GM19452 (cell line): ENCODE results near the gene GNAO1.

ENCODE experiments used
- ATAC-seq: cut with Tn5 transposase; IDR thresholded peaks from one replicate; pipeline ENCODE4 v1.9.1; 2021; ENCODE audit not compliant: unreplicated experiment

Gene GNAO1

DNA sequence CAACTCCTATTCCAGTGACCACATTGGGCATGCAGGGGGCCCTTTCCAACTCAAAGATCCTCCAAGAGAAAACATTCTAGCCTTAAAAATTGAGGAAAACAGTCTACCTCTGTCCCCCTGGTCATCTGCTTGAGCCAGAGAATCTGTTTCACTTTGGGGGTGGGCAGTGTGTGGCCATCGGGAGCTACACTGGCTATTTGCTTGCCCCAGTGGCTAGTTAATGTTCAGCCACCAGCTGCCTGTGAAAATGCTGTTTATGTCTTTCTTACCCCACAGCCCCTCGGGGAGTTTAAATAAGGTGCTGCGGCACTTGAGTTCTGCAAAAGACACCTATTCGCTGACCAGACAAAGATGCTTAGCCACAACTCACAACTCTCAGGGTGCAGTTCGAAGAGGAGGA, 43.4 kb downstream of the GNAO1 start:
- ATAC-seq = no peak

DNA sequence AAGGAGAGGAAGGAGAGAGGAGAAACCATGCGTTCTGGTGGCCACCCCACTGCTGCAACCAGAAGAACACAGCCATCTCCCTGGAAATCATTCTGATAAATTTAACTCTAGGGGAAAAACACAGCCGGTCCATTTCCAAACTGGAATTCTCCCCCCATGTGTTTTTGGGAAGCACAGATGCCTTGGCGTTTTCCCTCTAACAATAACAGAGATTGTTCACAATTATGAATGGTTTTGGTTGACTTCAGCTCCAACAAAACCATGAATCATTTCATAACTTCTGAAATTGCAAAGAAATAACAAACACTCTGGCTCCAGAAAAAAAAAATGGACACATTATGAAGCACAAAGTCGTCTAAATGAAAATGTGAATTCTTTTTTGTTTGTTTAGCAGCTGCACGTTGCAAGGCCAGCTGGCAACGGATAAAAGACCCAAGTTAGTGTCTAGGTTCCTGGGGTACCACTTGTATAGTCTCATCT, 46.2 kb downstream of the GNAO1 start:
- ATAC-seq = no peak

DNA sequence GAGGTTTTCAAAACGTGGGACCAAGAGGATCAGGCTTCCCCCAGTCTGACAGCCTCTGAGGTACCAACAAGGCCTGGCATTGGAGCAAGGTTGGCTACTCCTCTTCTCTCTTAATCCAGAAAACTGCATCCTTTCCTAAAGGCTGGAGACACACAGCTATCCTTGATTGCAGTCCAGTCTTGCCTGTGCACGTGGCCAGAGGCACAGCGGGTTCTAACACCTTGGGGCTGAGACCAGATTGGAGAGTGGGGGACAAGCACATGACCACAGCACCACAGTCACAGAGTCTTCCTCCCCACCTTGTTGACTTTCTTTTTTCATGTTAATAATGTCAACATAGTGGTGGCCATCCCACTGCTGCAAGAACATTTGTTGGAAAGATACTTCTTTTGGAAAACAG, 46.9 kb downstream of the GNAO1 start:
- no peak for ATAC-seq

DNA sequence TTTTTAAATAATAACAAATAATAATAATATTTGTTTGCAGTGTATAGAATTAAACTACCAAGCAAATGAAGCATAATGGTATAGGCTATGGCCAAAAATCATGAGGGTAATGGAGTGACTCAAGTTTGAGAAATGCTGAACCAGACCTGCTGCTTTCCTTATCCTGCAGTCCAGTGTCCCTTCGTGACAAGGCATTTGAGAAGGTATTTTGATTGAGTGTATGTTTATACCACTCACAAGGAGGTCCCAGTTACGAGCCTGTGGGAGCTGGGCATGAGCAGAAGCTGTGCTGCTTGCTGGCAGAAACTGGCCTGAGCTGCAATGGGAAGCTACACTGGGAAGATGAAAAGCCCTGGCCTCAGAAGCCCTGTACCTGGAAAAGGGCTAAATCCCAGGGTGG, 50.3 kb downstream of the GNAO1 start:
- ATAC-seq = no peak

DNA sequence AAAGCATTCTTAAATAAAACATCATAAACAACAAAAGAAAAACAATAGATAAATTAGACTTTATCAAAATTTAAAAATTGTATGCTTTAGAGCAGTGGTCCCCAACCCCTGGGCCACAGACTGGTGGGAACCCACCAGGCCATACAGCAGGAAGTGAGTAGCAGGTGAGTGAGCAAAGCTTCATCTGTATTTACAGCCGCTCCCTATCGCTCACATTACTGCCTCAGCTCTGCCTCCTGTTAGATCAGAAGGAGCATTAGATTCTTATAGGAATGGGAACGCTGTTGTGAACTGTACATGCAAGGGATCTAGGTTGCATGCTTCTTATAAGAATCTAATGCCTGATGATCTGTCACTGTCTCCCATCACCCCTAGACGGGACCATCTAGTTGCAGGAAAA, 51.5 kb downstream of the GNAO1 start:
- no peak for ATAC-seq

DNA sequence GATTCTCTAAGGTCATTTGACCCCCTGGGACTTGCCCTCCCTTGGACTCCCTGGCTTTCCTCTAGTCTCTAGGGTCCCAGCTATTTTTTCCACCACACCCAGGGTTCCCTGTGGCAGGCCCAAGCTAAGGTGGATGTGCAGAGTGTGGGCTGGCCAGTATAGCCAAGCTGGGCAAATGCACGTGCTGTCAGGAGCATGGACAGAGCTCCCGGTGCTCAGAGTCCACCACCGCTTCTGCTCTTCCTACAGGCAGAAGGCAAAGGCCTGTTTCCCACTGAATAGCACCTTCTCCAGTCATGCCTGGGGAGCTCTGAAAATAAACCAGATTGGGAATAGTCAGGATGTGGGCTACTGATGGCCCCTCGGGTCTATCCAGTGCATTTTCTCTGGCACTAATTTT, 53.3 kb downstream of the GNAO1 start:
- ATAC-seq = no peak

DNA sequence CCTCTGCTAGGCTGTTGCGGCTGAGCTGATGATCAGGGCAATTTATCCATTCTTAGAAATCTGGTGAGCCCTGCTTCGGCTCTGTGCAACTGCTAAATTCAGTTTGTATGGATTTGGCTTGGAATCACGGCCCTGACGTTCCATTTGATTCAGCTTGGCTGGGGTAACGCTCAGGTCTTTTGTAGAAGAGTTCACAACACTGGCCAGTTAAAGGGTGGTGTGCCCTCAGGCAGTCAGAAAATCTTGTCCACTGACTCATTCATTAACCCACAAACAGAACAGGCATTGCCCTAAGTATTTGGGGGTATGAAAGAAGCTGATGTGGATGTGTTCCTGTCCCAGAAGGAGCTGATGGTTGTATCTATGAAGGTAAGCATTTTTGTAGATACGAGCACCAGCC, 53.9 kb downstream of the GNAO1 start:
- no peak for ATAC-seq

DNA sequence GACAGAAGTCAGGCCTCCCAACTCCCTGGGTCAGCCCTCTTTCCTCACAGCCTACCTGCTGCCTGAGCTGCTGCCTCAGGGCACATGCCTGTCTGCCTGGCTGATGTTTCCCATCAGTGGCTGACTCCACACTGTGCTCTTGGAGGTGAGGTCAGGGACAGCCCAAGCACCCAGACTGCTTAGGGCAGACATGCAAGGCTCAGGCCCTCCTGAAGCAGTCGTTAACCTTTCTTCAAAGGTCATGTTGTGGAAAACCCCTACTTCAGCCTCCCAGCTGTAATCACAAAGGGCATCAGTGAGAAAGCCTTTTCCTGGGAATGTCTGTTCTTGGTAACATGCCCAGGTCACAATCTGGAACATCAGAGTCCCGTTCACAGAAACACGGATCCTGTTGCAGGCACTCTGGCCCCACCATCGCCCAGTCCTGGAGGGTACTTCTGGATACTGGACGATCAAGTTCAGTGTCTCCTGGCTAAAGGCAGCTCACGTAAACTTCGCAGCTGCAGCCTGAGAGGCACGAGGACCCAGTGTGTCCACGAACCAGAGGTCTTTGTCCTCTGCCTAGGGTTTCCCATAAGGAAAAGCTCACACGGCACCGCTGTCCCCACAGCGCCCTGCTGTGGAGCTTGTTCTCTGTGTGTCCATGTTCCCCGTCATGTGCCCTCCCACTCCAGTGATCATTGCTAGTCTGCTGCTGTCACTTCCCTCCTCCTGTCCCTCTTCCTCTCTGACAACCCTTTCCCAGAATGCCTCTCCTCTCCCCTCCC, 54.9 kb downstream of the GNAO1 start:
- ATAC-seq = no peak

DNA sequence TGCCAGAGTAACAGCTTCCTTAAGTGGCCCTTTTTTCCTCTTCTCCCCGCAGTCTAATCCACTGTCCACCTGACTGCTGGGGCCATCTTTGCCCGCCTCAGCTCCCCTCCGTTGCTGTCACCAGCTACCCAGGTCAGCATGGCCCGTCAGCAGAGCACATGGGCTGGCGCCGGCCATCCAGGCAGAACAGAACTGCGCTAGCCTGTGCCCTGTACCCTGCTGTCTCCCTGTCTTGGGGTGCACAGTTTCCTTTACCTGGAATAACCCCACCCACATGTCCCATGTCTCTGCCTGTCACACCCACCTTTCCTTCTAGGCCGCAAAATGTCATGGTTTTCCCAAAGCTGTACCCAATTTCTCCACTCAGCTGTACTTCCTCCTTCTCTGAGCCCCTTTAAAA, 55.7 kb downstream of the GNAO1 start:
- no peak for ATAC-seq

DNA sequence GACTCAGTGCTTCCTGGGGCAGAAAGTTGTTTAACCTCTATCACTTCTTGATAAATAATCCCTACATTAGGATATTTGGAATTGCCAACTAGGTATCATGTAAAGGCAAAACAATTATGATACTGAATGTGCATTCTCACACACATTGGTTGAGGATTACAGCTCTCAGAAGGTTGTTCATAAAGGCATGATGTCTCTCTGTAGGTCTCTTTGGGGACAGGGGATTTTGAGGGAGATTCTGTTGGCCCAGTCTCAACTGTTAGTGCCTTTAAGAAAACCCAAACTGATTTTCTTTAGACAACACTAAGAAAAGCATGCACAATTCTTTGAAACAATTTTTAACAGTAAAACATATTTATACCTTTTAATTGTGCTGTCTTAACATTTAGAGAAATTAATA, 56.5 kb downstream of the GNAO1 start:
- no peak for ATAC-seq

DNA sequence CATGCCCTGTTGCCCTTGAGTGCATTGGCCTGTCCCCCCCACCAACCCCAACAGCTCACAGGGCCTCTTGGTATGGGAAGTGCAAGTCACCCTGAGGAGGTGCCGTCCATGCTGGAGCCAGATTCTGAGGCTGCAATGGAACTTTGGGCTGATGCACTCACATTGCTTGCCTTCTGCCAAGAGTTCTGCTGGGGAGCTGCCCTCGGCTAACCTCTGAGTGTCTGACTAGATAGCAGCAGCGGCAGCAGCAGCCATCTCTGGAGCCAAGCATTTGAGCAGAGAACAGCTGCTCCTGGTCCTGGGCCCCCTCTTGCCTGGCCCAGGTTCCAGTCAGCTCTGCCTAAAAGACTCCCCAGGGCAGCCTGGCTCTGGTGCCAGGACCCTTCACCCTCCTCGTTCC, 61.5 kb downstream of the GNAO1 start:
- ATAC-seq = no peak

DNA sequence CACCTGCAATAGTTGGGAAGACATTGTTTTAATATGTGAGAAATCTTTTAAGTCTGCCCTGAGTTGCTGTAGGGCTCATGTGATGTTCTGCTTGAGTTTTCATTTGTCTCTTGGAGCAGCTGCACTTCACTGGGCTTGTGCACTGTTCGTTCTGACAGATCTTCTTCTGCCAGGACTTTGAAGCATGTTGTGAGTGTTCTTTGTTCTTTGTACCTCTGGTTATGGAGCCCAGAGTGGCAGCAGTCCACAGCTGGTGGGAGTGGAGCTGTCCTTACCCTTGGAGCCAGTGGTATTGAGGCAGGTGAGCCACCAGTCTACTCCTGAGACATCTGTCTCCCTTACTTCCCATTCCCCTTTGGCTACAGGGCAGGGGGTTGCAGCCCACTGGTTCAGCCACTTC, 64.6 kb downstream of the GNAO1 start:
- ATAC-seq = no peak

DNA sequence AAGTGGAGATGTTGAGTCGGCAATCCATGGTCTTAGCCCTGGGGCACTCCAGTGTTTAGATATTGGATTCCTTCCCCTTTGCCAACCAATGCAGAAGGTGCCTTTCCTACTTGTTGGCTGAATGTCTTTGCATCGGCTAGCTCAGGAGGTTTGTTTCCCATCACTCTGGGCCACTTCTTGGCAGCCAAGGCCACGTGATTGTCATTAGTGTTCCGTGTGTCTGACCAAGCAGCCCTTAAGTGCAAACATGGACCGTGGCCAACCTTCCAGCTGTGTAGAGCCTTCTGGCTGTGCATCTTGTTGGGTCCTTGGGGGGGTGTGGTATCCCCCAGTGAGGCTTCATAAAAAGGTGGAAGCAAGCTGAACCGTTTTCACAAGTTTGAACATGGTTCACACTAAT, 66.0 kb downstream of the GNAO1 start:
- ATAC-seq = no peak

DNA sequence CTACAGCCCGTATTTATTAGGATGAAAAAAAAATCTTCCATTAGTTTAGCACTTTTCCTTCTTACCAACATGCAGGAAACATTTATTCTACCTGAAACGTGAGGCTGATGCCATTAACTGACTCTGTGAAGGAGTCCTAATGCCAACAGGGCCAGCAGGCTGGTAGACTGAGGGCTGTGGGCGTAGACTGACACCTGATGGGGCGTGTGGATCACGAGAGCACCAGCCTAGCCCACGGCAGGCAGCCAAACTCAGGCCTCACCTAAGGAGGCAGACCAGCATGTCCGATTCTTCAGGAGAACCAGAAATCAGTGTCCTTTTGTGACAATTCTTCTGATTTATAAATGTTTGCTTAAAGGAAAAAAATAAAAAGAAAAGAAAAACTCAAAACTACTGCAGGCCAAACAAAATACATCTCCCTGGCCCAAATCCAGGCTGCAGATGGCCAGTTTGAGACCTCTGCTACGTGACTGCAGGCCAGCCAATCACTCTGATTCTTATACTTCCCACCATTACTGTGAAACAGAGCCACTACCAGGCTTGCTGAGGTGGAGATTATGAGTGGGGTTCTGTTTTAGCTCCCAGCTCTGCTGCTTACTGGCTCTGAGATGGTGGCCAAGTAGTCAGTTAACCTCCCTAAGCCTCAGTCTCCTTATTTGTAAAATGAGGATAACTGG, 66.5 kb downstream of the GNAO1 start:
- no peak for ATAC-seq

DNA sequence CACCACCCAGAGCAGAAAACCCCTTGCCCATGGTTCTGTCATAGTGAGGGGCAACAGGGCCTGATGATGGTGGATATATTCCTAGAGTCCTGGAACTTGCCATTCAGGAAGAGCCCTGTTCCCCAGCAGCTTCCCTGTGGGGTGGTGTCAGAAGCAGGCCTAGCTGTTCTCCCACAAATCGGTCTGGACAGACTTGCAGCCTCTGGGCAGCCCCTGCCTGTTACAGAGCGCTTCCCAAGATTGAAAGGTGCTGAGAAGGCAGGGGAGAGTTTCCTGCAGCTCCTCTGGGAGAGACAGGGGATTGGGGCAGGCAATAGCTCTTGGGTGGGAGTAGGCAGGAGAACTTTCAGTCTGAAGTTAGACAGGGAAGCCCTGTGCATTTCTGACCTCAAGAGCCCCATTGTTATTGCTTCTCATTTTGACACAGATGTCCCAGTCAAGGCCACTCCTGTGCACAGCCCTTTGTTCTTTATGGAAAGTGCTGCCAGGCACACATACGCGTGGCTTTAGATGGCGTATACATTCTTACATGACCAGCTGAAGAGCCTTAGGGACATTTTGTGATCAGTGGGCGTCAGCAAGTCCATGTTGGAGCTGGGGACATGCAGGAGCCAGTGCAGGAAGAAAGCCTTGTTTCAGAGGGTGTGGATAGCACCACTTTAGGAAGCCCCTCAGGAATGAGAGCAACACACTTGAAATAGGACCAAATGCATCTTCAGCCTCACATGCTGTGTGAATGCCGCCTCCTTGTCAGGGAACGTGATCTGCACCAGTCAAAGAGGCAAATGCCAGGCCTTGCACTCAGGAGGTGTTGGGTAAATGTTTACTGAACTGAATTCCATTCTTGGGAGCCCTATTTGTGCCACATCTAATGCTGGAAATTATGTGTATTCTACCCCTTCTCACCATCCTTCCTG, 67.5 kb downstream of the GNAO1 start:
- ATAC-seq = no peak

DNA sequence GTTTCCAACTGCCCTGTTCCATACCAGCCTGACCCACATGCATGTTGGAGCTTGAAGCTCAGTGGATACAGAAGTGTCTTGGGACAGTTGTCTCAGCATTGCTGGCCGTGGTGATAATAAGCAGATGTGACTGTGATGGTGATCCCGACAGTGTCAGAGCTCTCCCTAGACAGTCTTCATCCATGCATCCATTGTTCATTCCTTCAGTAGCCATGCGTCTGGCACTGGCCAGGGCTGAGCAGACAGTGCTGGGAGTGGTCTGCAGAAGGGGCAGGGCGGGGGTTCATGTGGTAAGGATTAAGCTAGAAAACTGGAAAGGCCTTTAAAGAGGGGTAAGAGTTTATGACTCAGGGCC, 68.1 kb downstream of the GNAO1 start:
- no peak for ATAC-seq

DNA sequence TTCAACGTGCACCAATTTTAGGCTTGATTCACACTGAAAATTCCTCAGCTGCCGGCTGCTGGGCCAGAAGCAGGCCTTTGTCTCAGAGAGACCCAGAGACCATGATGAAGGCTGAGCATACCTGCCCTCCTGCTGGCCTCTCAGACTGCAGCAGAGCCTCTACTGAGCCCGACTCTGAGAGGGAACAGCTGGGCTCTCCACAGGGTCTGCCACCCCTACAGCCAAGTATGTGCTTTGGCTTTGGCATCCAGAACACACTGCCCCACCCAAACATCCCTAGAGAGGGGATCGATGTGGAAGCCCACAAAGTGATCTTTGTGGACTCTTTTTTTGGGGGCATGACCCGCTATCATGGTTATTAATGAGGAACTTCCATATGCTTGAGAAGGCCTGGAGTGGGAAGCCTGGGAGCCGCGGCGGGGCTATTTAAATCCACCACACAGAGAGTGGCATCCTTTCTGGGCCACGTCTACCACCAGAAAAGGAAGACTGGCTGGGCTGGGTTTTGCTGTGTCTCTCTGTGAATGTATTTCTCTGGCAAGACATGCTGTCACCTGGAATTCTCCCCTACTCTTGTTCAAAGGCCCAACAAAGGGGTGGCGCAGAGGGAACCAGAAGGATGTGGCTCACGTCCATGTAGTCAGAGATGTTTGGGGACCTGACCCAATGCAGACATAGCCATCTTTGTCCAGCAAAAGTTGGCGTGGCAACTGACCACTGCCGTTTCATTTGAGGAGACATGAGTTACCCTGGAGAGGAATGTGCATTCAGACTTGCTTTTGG, 69.3 kb downstream of the GNAO1 start:
- no peak for ATAC-seq

DNA sequence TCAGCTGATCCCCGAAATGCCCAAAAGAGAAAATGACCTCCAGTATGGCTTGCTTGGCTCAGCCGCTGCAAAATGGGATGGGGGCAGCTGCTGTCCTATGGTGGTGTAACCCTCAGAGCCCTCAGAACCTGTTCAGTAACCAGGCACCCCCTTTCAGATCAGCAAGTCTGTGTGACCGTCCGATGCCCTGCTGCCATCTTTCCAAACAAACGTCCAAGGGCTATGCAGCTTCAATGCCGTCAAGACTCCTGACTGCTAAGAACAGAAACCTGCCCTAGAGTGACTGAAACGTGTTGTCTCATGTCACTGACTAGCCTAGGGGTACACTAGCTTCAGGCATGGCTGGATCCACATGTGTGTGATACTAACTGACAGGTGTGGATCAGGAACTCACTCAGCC, 70.4 kb downstream of the GNAO1 start:
- ATAC-seq = no peak

DNA sequence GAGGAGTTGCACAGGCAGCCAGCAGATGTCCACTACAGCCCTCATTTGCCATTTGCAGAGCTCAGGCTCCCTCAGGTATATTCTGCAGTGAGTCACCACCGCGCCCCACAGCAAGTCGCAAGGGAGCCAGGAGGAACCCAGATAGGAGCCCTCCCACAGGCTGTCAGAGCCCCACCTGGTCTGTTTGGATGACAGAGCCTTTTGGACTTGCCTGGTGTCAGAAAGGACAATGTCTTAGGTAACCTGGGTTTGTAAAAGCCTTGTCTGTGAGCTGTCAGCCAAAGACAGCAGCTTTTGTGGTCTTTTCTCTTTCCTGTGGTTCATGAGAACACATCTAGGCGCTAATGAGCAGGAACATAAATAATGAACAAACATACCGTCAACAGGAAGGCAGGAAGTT, 70.9 kb downstream of the GNAO1 start:
- no peak for ATAC-seq

DNA sequence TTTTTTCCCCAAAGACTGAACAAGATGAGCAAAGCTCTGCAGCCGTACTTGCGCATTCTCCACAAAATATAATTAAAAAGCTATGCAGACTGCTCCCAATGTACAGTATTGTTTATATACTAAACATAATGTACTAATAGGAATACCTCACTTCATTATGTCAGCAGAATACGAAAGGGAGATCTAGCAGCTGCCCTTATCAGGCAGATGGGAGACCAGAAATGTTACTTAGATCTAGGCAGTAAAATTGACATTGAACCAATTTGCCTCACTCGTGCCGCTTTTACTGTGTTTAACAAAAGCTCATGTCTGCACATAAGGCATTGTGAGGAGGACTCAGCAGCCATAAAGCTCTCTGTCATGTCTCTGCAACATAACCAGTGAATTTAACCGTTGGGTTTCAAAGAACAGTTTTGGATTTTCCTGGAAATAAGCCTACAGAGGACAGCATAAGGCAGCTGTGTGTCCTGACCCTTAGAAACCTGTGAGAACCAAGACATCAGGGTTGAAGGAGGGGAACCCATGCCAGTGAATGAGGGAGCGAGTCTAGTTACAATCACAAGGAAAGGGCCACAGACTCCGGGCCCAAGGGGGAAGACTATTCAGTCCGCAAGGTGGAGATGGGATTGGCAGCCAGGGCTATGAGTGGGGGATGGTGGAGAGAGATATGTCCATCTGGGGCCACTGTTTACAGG, 71.4 kb downstream of the GNAO1 start:
- no peak for ATAC-seq
